GM19240 (cell line): ENCODE results near the gene SNX27.
"Not testable (repeated sequence)": the region's sequence is repeated elsewhere in the genome, so short reads cannot be mapped to it uniquely, and the experiment has no call there.

Experiments used
- DNase-seq: peaks from one replicate; pipeline ENCODE4 v3.0.0; 2011; ENCODE audit warnings: low spot score; ENCODE audit not compliant: insufficient read length

The SNX27 gene

DNA sequence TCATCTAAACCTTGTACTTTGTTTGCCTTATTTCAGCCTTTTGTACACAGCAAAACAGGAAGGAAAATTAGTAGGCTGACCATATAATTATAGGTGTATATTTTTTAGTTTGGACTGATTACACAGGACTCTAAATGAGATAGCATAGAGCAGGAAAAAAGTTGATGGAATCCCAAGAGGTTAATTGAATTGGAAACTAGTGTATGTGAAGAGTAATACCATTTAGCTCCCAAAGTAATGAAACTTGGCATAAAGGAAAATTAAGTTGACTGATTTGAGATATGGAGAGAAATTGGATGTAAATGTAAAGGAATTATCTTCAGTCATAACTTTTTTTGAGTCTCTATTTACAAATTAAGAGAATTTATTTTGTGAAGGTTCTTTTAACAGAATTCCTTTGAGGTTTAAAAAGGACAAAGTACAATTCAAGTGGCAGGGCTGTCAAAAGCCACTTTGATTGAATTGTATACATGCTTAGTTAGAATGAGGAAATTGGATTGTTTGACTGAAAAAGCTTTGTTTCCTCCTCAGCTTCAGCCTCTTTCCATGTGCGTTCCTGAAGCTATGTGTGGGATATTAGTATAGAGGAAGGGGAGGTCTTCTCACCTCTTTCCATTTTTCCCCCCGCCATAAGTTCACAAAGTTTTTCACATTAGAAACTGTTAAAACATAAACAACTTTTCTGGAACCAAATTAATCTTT, 26.4 kb downstream of the SNX27 start:
- DNase-seq, result no peak

DNA sequence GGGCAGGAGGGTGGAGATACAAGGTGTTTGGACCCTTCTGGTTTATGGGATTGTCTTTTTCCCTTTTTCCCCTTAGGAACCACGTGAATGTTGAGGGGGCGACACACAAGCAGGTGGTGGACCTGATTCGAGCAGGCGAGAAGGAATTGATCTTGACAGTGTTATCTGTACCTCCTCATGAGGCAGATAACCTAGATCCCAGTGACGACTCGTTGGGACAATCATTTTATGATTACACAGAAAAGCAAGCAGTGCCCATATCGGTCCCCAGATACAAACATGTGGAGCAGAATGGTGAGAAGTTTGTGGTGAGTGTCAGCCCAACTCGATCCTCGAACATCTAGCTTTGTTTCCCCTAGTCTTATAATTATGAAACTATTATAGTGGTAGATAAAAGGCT, 27.0 kb downstream of the SNX27 start:
- DNase-seq, result no peak

DNA sequence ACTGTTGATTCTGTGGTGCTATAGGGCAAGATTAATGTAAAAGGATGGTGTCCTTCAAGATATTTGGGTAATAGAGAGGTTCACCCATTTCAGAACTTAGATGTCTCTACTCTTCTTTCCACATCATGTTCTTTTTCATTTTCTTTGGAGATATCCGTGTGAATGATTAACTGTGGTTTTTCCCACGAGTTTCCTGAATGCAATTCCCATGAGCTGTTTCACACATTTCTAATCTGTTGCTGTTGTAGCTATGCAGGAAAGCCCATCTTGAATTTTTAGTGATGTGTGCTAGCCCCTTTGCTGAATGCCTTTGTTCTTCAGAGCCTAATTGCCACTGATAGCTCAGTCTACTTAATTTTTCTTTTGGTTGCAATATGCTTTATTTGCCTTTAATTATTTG, 27.6 kb downstream of the SNX27 start:
- no peak for DNase-seq

DNA sequence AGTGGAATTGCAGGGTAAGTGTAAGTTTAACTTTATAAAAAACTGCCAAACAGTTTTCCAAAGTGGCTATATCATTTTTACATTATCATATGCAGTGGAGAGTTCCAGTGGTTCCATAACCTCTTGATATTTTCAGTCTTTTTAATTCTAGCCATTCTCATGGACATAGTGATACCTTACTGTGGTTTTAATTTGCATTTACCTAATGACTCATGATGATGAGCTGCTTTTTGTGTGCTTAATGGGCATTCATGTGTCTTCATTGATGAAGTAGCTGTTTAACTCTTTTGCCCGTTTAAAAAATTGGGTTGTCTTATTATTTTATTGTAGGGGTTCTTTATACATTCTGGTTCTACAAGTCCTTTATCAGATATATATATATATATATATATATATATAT, 29.4 kb downstream of the SNX27 start:
- no peak for DNase-seq

DNA sequence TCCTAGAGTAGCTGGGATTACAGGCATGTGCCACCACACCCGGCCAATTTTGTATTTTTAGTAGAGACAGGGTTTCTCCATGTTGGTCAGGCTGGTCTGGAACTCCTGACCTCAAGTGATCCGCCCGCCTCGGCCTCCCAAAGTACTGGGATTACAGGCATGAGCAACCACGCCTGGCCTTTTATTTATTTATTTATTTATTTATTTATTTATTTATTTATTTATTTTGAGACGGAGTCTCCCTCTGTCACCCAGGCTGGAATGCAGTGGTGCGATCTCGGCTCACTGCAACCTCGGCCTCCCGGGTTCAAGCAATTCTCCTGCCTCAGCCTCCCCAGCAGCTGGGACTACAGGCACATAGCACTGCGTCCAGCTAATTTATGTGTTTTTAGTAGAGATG, 31.2 kb downstream of the SNX27 start:
- DNase-seq, result not testable (repeated sequence)

DNA sequence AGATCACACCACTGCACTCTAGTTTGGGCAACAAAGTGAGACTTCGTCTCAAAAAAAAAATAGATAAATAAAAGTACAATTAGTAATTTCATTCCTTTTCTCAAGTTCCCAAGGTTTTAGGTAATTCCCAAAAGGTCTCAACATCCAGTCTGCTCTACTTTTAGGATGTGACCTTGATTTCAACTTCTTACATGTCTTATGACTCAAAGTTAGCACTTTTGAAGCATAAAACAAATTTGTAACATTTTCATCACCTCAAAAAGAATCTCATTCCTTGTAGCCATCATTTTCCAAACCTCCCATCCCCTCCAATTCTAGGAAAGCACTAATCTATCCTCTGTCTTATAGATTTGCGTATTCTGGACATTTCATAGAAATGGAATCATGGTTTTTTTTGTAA, 32.2 kb downstream of the SNX27 start:
- no peak for DNase-seq

DNA sequence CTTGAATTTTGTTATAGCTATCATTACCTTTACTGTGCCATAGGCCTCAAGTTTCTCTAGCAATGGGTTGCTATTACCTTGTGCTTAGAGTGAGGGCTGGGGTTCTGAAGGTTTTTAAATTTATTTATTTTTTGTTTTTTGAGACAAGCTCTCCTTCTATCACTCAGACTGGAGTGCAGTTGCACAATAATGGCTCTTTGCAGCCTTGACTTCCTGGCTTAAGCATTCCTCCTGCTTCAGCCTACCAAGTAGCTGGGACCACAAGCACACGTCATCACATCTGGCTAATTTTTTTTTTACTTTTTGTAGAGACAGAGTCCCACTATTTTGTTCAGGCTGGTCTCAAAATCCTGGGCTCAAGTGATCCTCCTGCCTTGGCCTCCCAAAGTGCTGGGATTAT, 41.5 kb downstream of the SNX27 start:
- DNase-seq, result no peak

DNA sequence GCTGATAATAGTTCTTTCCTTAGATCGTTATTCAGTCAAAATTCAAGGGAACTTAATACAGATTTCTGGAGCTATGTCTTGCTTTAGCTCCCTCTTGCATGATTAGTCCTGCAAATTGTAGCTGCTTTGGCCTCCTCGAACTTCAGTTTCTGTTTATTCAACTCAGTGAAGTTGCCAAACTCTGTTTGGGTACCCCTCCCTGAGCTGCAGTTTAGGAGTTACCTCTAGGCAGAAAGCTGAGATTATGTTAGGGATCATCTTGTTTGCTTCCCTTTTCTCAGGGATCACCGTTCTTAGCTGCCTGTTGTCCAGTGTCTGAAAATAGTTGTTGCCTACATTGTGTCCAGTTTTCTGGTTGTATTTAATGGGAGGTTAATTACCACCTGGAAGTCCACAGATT, 43.5 kb downstream of the SNX27 start:
- no peak for DNase-seq

DNA sequence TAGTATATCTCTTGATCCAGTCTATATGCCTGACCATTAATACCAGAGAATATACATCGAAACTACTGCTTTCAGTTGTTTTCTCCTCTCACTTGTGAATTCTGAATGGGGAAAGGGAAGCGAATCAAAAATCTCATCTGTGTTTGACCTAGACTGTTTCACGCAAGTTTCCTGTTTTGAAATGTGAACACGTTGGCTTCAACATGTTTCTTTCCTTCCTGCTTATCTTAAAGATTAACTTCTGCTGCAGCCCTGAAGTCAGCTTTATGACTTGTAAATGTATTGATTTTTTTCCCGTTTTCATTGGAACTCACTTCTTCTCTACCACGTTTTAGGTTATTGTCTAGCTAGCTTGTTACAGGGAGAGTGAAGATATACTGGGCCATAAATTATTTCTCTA, 49.9 kb downstream of the SNX27 start:
- no peak for DNase-seq

DNA sequence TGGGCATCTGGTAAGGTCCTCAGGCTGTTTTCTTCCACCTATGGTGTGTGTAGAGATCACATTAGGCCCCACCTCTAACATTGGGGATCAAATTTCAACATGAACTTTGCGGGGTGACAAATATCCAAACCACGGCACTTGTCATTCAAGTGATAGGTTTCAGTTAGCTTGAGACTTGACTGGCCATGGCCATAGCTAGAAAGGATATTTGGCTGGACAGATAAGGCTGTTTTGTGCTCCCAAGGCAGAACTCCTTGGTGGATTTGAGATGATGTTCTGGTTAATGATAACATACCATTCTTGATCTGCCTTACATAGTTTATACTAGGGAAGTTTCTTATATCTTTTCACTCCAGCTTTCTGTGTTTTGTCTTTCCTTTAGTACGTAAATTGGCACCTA, 56.2 kb downstream of the SNX27 start:
- DNase-seq, result no peak

DNA sequence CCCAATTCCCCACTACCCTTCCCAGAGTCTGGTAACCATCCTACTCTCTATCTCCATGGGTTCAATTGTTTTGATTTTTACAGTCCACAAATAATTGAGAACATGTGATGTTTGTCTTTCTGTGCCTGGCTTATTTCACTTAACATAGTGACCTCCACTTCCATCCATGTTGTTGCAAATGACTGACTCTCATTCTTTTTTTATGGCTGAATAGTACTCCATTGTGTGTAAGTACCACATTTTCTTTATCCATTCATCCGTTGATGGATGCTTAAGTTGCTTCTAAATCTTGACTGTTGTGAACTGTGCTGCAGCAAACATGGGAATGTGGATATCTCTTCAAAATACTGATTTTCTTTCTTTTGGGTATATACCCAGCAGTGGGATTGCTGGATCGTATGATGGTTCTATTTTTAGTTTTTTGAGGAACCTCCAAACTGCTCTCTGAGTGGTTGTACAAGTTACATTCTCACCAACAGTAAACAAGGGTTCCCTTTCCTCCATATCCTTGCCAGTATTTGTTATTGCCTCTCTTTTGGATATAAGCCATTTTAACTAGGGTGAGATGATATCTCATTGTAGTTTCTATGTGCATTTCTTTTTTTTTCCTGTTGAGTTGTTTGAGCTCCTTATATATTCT, 58.3 kb downstream of the SNX27 start:
- DNase-seq, result not testable (repeated sequence)

DNA sequence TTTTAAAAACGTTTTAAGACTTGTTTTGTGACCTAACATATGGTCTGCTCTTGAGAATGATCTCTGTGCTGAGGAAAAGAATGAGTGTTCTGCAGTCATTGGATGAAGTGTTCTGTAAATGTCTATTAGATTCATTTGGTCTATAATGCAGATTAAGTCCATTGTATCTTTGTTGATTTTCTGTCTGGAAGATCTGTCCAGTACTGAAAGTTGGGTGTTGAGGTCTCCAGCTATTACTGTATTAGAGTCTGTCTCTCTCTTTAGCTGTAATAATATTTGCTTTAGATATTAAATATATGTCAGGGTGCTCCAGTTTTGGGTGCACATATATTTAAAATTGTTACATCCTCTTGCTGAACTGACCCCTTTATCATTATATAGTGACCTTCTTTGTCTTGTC, 61.6 kb downstream of the SNX27 start:
- no peak for DNase-seq

DNA sequence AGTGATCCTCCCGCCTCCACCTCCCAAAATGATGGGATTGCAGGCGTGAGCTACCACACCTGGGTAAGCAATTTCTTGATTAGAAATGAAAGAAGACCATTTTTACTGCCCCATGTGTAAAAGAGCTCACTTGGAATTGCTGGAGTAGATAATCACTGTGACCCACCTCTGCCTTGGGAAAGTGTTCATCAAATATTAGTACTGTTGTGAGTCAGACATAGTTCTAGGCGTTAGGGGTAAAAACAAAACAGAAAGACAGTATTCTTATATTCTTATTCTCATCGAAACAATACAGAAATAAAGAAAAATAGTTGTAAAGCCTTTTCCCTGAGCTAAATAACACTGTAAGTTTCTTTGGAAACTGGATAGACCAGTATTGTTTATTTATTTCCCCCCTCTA, 68.5 kb downstream of the SNX27 start:
- no peak for DNase-seq

DNA sequence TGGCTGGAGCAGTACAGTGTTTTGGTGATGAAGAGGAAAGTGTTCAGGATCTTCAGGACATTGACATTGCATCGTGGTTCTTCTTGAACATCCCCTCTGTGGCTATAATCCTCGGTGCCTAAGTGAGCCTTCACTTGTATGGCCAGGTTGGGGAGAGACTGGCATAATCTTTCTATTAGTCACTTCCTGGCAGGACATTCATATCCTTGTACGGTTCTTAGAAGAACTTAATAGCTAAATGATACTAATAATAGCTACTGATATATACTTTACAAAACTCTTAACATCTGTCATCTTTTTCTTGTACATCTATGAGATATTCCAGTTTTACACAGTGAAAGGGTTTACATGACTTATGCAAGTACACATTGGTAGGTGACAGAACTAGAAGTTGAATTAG, 69.0 kb downstream of the SNX27 start:
- no peak for DNase-seq

DNA sequence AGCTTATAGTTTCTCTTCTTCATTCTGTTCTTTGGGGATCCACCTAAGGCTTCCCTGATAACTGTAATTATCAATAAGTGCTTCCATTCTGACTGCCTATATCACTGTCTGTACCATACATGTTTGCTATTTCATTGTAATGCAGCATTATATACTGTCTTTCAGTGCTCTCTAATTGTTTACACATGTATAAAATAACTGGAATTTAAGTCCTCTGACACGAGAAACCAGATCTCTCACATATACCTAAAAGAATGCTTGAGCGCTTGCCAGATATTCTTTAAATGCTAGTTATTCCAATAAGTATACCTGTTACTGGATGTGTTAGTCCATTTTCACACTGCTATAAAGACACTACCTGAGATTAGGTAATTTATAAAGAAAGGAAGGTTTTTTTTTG, 70.1 kb downstream of the SNX27 start:
- no peak for DNase-seq

DNA sequence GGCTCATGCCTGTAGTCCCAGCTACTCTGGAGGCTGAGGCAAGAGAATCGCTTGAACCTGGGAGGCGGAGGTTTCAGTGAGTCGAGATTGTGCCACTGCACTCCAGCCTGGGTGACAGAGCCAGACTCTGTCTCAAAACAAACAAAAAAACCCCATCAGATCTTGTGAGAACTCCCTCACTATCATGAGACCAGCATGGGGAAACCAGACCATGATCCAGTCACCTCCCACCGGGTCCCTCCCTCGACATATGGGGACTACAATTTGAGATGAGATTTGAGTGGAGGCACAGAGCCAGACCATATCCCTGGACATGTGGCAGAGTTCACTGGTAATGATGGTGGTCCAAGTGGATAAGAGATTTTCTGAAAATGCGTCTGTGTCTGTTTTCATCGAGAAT, 71.1 kb downstream of the SNX27 start:
- not testable (repeated sequence) for DNase-seq

DNA sequence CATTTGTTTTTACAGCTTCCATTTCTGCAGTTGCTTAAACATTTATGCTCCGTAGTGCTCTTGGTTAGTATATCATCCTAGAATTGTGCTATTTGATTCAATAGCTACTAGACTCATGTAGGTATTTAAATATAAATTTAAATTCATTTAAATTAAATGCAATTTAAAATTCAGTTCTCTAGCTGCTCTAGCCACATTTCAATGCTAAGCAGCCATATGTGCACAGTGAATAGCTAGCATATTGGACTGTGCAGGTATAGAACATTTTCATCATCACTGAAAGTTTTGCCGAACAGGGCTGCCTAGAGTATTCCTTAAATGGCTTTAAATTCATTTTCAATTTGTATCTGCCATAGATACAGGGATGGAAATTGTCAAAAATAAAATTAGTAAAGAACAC, 72.3 kb downstream of the SNX27 start:
- DNase-seq, result no peak

DNA sequence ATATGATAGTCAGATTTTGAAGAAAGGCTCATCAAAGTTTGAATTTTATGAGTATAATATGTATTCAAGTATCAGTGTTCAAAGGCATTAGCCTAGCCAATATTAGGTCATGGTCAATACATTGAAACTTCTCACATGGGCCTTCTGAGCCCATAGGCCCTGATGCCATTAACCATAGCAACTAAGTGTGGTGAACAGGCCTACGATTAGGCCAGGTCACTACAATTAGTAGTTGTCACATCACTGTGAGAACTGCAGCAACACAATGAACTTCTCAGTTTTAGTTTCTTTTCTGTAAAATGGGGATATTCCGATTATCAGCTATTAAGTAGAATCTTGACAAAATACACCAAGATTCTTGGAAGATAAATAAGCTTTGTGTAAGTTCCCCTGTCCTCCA, 74.7 kb downstream of the SNX27 start:
- DNase-seq, result no peak

DNA sequence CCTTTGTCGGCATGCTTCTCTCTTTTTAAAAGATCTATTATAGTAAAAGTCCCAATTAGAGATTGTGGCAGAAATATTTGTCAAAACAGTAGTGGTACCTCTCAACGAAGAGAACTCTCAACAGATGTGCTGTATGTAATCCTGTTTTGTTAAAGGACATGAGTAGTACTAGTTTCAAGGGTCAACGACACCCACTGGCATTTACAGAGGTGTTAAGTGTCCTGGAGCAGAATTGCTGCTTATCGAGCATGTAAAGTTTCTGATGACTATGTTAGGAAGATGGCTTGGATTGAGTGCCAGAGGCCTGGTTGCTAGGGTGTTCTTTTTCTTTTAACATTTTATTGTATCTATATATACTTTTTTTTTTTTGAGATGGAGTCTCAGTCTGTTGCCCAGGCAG, 77.6 kb downstream of the SNX27 start:
- DNase-seq, result no peak

DNA sequence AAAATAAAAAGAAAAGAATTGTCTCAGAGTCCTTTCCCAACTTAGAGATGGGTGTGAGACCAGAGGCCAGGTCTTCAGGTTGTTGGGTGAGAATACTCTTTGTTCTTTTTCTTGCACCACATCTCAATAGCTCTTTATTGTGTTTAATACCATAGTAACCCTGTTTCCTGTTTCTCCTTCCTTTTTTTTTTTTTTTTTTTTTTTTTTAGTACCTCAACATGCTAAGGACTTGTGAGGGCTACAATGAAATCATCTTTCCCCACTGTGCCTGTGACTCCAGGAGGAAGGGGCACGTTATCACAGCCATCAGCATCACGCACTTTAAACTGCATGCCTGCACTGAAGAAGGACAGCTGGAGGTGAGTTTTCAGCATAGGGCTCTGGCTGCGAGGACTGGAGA, 80.4 kb downstream of the SNX27 start:
- no peak for DNase-seq

DNA sequence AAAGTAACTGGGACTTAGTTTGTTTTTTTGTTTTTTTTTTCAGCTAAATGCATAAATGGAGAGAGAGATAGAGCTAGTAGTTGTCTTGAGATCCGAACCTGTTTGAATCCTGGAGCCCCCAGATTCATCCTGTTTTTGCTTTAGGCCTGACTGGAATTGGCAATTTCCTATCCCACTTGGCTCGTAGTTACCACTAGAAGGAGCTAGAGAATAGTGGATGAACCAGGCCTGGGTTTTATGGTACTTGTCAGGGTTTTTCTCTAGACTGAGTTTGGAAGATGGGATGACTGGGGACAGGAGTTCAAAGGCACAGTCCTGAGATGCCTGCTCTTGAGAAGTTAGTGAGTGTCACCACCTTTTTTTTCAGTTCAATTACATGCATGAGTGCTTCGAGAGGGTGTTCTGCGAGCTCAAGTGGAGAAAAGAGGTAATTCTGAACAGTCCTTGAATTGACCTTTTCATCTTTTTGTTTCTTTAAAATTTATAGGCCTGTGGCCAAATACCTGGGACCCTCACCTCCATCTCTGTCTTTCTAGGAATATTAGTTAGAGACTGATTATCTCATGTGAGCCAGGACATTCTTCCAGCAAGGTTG, 81.3 kb downstream of the SNX27 start:
- DNase-seq, result no peak

DNA sequence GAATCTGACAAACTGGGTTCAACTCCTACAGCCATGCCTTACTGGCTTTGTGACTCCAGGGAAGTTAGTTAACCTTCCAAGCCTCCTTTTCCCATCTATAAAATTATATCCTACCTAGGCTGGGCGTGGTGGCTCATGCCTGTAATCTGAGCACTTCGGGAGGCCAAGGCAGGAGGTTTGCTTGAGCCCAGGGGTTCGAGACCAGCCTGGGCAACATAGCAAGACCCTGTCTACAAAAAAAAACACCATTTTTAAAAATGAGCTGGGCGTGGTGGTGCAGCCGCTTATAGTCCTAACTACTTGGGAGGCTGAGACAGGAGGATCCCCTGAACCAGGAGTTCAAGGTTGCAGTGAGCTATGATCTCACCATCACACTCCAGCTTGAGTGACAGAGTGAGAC, 89.7 kb downstream of the SNX27 start:
- DNase-seq, result no peak

DNA sequence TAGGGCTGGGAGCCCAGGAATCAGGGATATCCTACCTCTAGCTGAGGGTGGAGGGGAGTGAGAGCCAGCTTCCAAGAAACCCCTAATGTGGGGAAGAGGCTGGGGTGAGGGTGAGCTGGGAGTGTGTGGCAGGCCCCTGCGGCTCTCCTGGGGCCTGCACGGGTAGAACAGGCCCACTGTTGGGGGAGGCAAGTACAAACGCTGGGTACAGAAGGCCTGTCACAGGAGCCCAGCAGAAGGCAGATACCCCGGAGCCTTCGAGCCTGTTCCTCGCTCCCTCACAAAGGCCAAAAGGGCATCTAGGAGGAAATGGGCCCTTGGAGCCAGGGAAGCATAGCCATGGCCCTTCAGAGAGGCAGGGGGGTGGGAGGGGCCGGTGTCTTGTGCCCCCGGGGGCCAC, 91.1 kb downstream of the SNX27 start:
- DNase-seq, result no peak
